KG1 (cell line): ENCODE results near the gene PTGFR.

Source experiments
- DNase-seq: peaks from one replicate; lab custom pipeline; 2025; lab: John Stamatoyannopoulos, UW

Gene PTGFR

GRCh38 chr1:78520216-78520615, 29.4 kb downstream of the PTGFR start:
- DNase-seq = no peak

DNA sequence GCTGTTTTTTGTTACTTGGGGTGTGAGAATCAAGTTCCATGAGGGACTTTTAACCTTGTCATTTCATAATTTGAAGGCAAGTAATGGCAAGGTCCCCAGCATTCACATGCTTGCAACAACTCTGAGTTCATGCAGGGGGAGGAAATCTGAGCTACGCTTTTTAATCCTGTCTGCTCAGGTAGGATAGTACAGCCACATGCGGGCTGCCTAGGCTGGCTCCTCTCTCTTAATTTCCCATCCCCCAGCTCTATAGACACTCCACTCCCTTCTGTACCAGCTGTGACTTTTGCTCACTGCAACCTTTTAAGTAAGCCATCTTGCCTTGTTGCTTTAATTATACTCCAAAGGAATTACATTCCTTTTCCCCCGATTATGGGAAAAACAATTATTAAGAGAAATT, 30.1 kb downstream of the PTGFR start:
- no peak for DNase-seq

- no peak for DNase-seq
Measured at GRCh38 chr1:78522136-78522535, 31.4 kb downstream of the PTGFR start.

GRCh38 chr1:78526496-78526895, 35.7 kb downstream of the PTGFR start:
- DNase-seq = no peak

DNA sequence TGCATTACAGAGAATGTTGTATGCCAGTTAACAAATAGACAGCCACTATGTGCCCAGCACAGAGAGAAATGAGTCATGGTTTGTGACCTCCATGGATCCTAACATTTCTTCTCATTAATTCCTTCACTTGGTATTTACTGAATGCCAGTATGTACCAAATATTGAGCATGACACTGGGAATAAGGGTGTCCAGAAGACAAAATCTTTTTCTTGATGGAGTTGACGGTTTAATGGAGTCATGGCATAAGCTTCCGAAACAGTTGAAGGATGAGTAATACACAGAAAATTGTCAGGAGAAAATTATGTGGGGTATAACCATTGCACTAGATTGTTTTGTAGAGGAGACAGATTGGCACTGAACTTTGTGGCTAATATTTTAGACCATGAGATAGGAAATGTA, 36.9 kb downstream of the PTGFR start:
- DNase-seq = no peak

DNA sequence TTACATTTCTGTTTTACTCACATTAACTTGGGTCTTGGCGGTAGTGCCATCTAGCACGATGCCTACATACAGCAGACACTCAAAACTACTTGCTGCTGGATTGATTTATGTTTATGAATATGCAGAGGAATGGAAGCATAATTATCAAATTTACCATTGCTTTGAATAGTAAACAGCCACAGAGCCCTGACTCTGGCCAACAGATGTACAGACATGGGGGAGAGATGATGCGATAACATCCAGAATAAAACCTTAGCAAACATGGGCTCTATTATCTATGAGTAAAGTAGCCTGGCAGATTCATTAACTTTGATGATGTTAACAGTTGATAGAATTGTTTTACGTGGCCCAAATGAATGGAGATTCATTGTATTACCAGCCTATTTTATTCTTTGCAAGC, 42.8 kb downstream of the PTGFR start:
- DNase-seq = no peak

DNA sequence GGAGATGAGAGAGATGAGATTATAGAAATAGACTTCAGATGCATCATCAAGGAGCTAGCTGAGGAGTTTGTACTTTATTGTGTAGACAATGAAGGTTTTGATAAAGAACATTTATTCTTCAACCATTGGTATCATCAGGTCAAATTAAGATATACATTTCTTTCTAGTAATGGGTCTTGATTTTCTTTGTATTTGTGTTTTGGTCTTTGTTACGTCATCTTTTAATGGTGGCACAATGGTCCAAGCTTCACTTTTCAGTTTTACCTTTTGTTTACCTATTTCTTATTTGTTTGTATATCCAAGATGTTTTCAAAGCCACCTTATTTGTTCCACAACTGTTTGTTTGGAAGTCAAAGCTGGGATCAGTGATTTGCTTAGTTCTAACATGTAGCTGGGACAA, 44.5 kb downstream of the PTGFR start:
- no peak for DNase-seq

GRCh38 chr1:78536427-78536826, 45.7 kb downstream of the PTGFR start:
- no peak for DNase-seq

- no peak for DNase-seq
Measured at GRCh38 chr1:78540048-78540447, 49.3 kb downstream of the PTGFR start.

DNA sequence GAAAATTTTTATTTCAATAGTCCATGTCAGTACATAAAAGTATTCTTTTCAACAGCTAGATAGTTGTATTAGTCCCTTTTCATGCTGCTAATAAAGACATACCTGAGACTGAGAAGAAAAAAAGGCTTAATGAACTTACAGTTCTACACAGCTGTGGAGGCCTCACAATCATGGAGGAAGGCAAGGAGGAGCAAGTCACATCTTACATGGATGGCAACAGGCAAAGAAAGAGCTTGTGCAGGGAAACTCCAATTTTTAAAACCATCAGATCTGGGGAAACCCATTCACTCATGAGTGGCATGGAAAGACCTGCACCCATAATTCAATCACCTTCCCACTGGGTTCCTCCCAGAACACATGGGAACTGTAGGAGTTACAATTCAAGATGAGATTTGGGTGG, 50.7 kb downstream of the PTGFR start:
- no peak for DNase-seq

GRCh38 chr1:78543941-78544643, 53.3 kb downstream of the PTGFR start:
- no peak for DNase-seq

GRCh38 chr1:78547081-78547480, 56.3 kb downstream of the PTGFR start:
- no peak for DNase-seq

DNA sequence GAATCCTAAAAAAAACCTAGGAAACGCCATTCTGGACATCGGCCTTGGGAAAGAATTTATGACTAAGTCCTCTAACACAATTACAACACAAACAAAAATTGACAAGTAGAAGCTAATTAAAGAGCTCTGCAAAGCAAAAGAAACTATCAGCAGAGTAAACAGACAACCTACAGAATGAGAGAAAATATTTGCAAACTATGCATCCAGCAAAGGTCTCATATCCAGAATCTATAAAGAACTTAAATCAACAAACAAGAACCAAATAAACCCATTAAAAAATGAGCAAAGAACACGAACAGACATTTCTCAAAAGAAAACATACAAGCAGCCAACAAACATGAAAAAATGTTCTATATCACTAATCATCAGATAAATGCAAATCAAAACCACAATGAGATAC, 58.6 kb downstream of the PTGFR start:
- DNase-seq = no peak

DNA sequence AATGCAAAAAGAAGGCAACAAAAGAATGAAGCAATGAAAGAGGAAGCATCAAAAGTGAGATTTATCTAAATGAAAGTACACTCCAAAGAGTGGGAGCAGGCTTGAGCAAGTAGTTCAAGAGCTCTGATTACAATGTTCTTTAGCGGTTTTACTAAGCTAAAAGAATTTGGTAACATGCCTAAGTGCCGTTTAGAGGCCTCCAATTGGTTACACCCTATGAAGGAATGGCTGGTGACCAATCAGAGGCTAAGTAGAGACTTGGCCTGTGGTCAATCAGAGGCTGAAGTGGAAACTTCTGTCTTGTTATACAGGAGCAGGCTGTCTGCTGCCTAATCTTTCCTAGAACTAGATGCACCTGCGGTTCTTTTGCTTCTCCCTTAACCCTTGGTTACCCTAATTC, 59.1 kb downstream of the PTGFR start:
- no peak for DNase-seq

DNA sequence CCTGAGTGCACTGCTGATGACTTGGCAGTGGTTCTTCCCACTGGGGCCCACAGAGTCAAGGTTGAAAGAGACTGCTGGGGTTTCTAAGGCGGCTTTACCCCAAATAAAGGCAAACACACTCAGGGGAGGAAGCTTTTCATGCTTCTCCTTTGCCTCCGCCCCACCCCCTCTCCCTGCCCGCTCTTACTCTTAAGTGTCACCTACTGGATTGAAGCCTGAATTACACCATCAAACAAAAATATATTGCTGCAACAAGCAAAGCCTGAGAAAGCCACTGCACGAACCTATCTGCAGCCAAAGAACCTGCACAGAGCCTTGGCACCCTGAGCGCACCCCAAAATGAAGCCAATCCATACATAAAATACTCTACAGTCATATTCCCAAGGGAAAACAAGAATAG, 63.1 kb downstream of the PTGFR start:
- DNase-seq = no peak

GRCh38 chr1:78554840-78555239, 64.1 kb downstream of the PTGFR start:
- no peak for DNase-seq

DNA sequence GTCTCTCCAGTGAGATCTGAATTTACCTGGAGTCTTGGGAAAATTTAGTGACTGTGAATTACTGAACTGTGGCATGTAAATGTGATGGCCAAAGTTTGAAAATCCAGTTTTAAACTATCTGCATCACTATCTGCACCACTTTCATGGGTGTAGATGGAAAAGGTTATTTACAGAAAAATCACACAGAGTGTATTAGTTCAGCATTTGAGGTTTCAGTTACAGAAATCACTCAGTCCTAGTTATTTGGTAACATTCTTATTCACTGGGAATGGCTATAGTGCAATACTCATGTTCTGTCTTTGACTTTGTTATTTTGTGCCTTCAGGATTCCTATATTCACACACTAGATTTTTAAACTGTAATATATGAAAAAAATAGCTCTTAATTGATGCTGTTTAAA, 68.9 kb downstream of the PTGFR start:
- no peak for DNase-seq

DNA sequence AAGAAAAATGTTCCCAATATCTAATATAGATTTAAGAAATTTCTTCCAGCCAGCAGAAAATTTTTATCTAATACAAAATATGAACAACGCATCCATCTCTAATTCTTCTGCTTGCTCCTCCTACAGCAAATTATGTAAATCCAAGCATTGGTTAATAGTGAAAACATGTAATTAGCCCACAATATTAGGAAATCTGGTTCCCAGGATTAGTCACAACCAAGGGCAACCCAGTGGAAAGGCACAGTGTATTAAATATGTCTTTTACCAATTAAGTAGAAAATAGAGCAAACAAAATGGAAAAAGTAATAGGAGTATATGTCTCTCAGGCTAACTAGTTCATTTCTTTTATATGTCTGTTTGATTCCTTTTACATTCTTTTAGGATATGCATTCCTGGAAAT, 70.0 kb downstream of the PTGFR start:
- DNase-seq = no peak

- no peak for DNase-seq
Measured at GRCh38 chr1:78561856-78562255, 71.1 kb downstream of the PTGFR start.

DNA sequence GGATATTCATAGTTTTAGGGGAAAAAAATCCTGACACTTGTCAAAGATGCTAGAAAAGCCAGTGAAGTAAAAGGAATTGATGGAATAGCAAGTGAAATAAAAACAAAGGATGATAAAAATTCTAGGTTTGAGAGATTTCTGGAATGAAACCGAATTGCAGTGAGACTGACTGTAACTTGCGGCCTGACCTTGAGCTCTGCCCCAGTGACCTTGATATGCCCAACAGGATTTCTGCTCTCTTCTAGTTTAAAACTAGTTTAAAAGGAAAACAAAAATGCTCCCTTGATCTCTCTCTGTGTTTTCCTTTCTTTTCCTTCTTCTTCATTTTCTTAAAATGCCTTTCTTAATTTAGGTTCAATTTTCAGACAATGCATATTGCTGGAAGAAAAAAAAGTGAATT, 74.6 kb downstream of the PTGFR start:
- DNase-seq = no peak

- DNase-seq = no peak
Measured at GRCh38 chr1:78570539-78570938, 79.8 kb downstream of the PTGFR start.

DNA sequence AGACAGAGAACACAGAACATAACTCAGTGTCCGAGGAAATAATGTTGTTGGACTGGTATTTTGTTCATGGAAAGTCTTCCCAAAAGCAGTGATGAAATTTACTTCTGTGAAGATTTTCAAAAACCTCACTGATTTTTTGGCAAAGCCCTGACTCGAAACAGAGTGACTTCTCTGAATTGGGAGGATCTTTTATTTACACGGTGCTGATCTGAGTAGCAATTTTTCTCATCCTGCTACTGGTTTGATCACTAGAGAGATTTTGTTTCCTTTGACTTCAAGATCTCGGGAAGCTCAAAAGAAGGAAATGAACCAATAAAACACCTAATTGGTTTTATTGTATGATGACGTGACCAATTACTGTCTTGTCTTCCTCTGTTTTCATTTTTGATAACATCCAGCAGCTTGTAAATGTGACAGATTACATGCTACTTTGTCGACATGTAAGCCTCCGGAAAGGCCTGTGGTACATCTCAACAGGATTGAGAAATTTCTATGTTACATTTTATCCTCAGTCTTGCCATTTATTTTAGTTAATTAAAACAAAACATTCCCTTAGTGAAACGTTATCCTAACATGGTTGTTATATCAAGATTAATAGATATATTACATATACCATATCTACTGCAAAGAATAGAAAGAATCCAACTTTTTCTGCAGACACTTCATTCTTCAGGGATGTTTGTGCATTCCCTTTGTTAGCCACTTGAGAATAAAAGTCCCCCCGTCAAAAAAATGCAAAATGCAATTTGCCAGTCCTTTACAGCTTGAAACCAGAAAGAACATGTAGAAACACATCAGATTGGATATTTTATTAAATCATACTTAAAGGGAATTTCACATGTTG, 86.7 kb downstream of the PTGFR start:
- no peak for DNase-seq

DNA sequence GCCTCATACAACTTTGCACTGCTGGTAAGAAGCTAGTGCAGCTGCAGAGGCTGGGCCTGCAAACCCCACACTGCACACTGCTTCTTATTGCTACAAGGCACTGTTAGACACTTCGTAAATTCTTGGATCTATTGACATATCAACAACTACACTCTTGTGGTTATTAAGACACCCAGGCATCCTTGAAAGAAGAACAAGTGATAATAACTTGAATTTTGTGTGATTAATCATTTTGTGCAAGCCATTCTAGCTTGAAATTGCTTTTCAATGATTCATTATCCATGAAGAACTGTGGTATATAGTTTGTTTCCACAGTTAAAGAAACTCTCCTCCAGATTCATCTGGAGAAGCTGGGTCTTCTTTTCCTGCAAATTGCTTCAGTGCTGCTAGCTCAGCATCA, 95.8 kb downstream of the PTGFR start:
- DNase-seq = no peak

GRCh38 chr1:78587211-78587610, 96.4 kb downstream of the PTGFR start:
- DNase-seq = no peak
